ENCODE data around the gene ANP32B. TPM values are rescaled to one million over a fixed set of nuclear protein-coding genes. Genes with fewer than 3 reads are reported as not detected.

Gene ANP32B
- total RNA-seq, 1 donor from 2014 or later = 108 TPM

GRCh38 chr9:97983589-97984187, 547 bp downstream of the ANP32B start:
- Mint-ChIP-seq H3K4me3 (ENCODE audit: unreplicated experiment) (peak overlapping the region; percentile 76), H3K36me3 (ENCODE audit: low read depth, unreplicated experiment) (no peaks in the 10 kb centered on the region), H3K4me1 (ENCODE audit: unreplicated experiment) (peaks cover 4% of the 10 kb centered on the region), H3K9me3 (ENCODE audit: unreplicated experiment) (no peaks in the 10 kb centered on the region), H3K27ac (ENCODE audit: unreplicated experiment) (no peak overlapping the region), H3K27me3 (ENCODE audit: unreplicated experiment) (peaks cover 9% of the 10 kb centered on the region)
- no peak for TF ChIP-seq CTCF (IDR thresholded peaks at IDR 0.05; ENCODE audit: unreplicated experiment)
- peak; percentile 48 for DNase-seq (ENCODE audit: low spot score)

GRCh38 chr9:97984188-97985057, 1.3 kb downstream of the ANP32B start:
- Mint-ChIP-seq H3K27me3 (ENCODE audit: unreplicated experiment) (peaks cover 9% of the 10 kb centered on the region), H3K9me3 (ENCODE audit: unreplicated experiment) (no peaks in the 10 kb centered on the region), H3K36me3 (ENCODE audit: low read depth, unreplicated experiment) (no peaks in the 10 kb centered on the region), H3K27ac (ENCODE audit: unreplicated experiment) (no peak overlapping the region), H3K4me1 (ENCODE audit: unreplicated experiment) (peaks cover 4% of the 10 kb centered on the region), H3K4me3 (ENCODE audit: unreplicated experiment) (no peak overlapping the region)
- TF ChIP-seq CTCF (IDR thresholded peaks at IDR 0.05; ENCODE audit: unreplicated experiment) = no peak
- DNase-seq (ENCODE audit: low spot score) = peak; percentile 62

- Mint-ChIP-seq H3K27ac (ENCODE audit: unreplicated experiment) (peak overlapping the region; percentile 67), H3K36me3 (ENCODE audit: low read depth, unreplicated experiment) (no peaks in the 10 kb centered on the region), H3K4me1 (ENCODE audit: unreplicated experiment) (peaks cover 4% of the 10 kb centered on the region), H3K27me3 (ENCODE audit: unreplicated experiment) (peaks cover 9% of the 10 kb centered on the region), H3K9me3 (ENCODE audit: unreplicated experiment) (no peaks in the 10 kb centered on the region), H3K4me3 (ENCODE audit: unreplicated experiment) (peak overlapping the region; percentile 89)
- no peak for DNase-seq (ENCODE audit: low spot score)
- no peak for TF ChIP-seq CTCF (IDR thresholded peaks at IDR 0.05; ENCODE audit: unreplicated experiment)
Measured at GRCh38 chr9:97985058-97985861, 2.1 kb downstream of the ANP32B start.

- no peak for TF ChIP-seq CTCF (IDR thresholded peaks at IDR 0.05; ENCODE audit: unreplicated experiment)
- Mint-ChIP-seq H3K9me3 (ENCODE audit: unreplicated experiment) (no peaks in the 10 kb centered on the region), H3K27ac (ENCODE audit: unreplicated experiment) (no peak overlapping the region), H3K27me3 (ENCODE audit: unreplicated experiment) (peaks cover 4% of the 10 kb centered on the region), H3K4me1 (ENCODE audit: unreplicated experiment) (peaks cover 2% of the 10 kb centered on the region), H3K36me3 (ENCODE audit: low read depth, unreplicated experiment) (no peaks in the 10 kb centered on the region), H3K4me3 (ENCODE audit: unreplicated experiment) (no peak overlapping the region)
- DNase-seq (ENCODE audit: low spot score) = no peak
Measured at GRCh38 chr9:97987487-97987886, 4.3 kb downstream of the ANP32B start.

Data from endothelial cell (in vitro differentiated cells).